ENCODE results near the gene ZNF318.

ZNF318 gene

GRCh38 chr6:43405354-43405753 is 35.9 kb upstream of the ZNF318 start:
- H3K4me3 ChIP-seq (replicated peaks; ENCODE audit: low read depth, low read length), result no peak overlapping the region
- DNase-seq (ENCODE audit: extremely low read depth, low read depth), result no peak
- TF ChIP-seq, protein P1, sequence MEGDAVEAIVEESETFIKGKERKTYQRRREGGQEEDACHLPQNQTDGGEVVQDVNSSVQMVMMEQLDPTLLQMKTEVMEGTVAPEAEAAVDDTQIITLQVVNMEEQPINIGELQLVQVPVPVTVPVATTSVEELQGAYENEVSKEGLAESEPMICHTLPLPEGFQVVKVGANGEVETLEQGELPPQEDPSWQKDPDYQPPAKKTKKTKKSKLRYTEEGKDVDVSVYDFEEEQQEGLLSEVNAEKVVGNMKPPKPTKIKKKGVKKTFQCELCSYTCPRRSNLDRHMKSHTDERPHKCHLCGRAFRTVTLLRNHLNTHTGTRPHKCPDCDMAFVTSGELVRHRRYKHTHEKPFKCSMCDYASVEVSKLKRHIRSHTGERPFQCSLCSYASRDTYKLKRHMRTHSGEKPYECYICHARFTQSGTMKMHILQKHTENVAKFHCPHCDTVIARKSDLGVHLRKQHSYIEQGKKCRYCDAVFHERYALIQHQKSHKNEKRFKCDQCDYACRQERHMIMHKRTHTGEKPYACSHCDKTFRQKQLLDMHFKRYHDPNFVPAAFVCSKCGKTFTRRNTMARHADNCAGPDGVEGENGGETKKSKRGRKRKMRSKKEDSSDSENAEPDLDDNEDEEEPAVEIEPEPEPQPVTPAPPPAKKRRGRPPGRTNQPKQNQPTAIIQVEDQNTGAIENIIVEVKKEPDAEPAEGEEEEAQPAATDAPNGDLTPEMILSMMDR (IDR thresholded peaks at IDR 0.05; ENCODE audit: low read depth, low read length, missing control alignments), result no peak

GRCh38 chr6:43402820-43403219 is 33.4 kb upstream of the ZNF318 start:
- no peak overlapping the region for H3K4me3 ChIP-seq (replicated peaks; ENCODE audit: low read depth, low read length)
- TF ChIP-seq, protein P1 (IDR thresholded peaks at IDR 0.05; ENCODE audit: low read depth, low read length, missing control alignments), result no peak
- no peak for DNase-seq (ENCODE audit: extremely low read depth, low read depth)

- DNase-seq (ENCODE audit: extremely low read depth, low read depth), result no peak
- TF ChIP-seq, protein P1 (IDR thresholded peaks at IDR 0.05; ENCODE audit: low read depth, low read length, missing control alignments), result no peak
- H3K4me3 ChIP-seq (replicated peaks; ENCODE audit: low read depth, low read length), result no peak overlapping the region
Observed at GRCh38 chr6:43401730-43402129, 32.3 kb upstream of the ZNF318 start.

- TF ChIP-seq, protein P1 (IDR thresholded peaks at IDR 0.05; ENCODE audit: low read depth, low read length, missing control alignments), result no peak
- no peak for DNase-seq (ENCODE audit: extremely low read depth, low read depth)
- no peak overlapping the region for H3K4me3 ChIP-seq (replicated peaks; ENCODE audit: low read depth, low read length)
Observed at GRCh38 chr6:43399932-43400487, 30.6 kb upstream of the ZNF318 start.

DNA sequence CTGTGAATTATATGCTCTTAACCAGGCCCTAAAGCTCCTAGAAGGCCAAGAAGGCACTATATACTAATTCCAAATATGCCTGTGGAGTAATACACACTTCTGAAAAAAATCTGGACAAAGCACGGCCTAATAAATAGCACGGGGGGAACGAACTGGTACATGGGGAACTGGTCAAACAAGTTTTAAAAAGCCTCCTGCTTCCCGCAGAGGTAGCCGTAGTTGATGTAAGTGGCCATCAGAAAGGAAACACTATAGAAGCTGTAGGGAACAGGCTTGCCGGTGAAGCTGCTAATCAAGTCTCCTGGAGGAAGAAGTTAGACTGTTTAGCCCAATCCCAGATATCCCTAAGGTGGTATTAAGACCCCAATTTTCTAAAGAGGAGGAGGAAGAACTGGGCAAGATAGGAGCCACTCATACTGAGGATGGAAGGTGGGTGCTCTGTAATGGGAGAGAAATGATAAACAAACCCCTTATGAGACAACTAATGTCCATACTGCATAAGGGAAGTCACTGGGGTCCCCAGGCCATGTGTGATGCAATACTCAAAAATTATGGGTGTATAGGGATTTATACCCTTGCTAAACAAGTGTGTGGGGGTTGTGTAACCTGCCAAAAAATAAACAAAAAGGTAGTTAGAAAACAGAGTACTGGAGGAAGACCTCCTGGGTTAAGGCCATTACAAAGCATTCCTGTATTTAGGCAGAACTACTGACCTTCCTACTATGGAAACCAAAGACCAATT is 27.1 kb upstream of the ZNF318 start:
- H3K4me3 ChIP-seq (replicated peaks; ENCODE audit: low read depth, low read length), result no peak overlapping the region
- TF ChIP-seq, protein P1 (IDR thresholded peaks at IDR 0.05; ENCODE audit: low read depth, low read length, missing control alignments), result no peak
- no peak for DNase-seq (ENCODE audit: extremely low read depth, low read depth)

GRCh38 chr6:43395776-43396175 is 26.3 kb upstream of the ZNF318 start:
- H3K4me3 ChIP-seq (replicated peaks; ENCODE audit: low read depth, low read length), result no peak overlapping the region
- TF ChIP-seq, protein P1 (IDR thresholded peaks at IDR 0.05; ENCODE audit: low read depth, low read length, missing control alignments), result no peak
- no peak for DNase-seq (ENCODE audit: extremely low read depth, low read depth)
